ENCODE measurements around the gene PICK1.

Gene PICK1

DNA sequence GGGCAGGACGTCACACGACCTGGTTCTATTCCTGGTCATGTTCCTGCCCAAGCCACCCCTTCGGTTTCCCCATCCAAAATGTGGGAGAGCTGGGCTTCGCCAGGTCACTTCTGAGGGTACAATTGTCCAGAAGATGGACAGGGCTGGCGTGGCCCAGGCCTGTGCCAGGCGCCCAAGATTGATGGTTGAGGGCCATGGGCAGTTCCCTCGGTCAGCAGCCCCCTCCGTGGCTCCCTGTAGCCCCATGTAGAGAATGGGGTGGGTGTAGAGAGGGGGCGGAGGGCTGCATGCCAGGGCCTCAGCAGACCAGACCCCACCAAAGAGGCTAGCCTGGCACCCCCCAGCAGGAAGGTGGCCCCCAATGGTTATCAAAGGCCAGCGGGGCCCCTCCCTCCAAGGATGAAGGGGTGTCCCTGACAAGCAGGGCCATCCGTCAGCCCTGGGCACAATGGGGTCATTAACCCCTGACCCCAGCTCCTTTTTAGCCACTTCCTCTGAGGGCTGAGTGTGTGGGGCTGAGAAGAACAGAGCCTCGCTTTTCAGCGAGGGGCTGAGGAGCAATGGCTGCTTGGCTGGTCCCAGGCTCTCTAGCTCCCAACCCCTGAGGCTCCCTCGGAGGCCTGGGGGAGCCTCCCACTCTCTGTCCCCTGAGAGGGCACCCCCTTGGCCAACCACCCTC is 11.0 kb upstream of the PICK1 start:
- DNase-seq (ENCODE audit: low spot score) = no peak
- no peak for TF ChIP-seq CTCF (IDR thresholded peaks at IDR 0.05; ENCODE audit: extremely low read depth, missing control alignments)

GRCh38 chr22:38049812-38050619 is 7.2 kb upstream of the PICK1 start:
- no peak for DNase-seq (ENCODE audit: low spot score)
- no peak for TF ChIP-seq CTCF (IDR thresholded peaks at IDR 0.05; ENCODE audit: extremely low read depth, missing control alignments)

DNA sequence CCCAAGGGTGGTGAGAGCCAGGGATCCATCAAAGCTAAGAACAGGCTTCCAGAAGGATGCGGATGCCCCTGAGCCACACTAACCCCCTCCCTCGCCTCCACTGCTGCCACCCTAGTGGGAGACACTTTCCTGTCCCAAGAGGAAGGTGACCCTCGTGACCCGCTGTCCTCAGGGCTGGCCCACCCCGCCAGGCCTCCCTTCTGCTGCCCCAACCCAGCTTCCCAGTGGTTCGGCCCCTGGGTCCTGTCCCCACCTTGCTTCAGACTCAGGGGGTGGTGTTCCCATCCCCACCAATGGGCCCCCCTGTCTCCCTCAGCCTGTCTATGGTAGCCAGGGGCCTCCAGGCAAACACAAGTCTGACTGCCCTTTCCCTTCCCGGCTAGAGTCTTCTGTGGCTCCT is 6.5 kb upstream of the PICK1 start:
- no peak for DNase-seq (ENCODE audit: low spot score)
- TF ChIP-seq CTCF (IDR thresholded peaks at IDR 0.05; ENCODE audit: extremely low read depth, missing control alignments) = no peak

DNA sequence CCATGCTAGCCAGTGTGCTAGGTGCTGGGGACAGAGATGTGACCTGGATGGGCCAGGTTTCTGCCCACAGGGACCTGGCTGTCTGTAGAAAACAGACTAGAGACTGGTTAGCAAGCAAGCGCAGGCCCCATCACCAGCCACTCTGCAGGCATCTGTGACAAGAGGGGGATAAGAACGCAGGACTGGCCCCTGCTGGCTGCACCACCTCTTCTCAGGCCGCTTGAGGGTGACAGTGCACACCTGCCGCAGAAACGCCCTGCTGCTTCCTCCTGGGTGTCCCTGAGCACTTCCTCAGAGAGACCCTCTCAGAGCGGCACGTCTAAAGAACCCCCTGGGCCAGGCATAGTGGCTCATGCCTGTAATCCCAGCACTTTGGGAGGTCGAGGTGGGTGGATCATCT is 5.9 kb upstream of the PICK1 start:
- no peak for TF ChIP-seq CTCF (IDR thresholded peaks at IDR 0.05; ENCODE audit: extremely low read depth, missing control alignments)

DNA sequence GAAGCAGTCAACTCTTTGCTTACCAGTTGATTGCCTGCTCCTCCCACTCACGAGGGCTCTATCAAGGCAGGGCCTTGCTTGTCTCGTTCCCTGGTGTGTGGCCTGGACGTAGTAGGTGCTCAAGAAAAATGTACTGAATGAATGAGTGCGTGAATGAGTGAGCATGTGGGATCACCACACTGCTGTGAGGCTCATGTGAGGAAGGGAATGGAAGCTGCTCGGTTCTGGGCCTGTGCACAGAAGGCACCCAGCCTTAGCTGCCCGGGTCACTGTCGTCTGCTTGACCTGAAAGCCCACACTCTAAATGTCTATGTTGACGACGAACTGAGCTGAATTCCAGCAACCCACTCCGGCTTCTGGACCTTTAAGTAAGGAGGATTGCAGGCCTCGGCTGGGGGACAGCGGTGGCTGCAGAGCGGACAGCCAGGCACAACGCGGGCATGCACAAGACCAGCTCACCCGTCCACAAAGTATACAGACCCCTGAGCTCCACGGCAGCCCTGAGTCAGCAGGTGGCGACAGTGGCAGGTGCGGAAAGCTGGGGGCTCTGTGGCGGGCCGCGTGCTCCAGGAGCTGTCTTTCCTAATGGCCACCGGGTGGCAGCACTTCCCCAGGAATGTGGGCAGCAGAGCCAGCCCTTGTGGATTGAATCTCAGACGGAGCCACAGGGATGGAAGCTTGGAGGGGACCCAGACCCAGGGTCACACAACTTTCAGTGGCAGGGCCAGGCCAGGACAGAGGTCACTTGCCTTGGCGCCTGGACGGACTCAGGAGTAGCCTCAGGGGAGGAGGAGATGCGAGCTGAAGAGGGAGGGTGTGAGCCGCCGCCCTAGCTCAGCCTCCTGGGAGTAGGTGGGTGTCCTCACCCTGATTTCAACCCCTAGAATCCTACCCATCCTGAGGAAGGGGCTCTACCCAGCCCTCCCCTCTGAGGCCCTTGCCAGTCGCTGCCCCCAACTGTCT is 5.0 kb upstream of the PICK1 start:
- TF ChIP-seq CTCF (IDR thresholded peaks at IDR 0.05; ENCODE audit: extremely low read depth, missing control alignments) = peak; percentile 88
- peak; percentile 90 for DNase-seq (ENCODE audit: low spot score)

More for the DNA sequence above, 5.9 kb upstream of the PICK1 start:
- DNase-seq (ENCODE audit: low spot score) = no peak

GRCh38 chr22:38062791-38063190 is 5.6 kb downstream of the PICK1 start:
- DNase-seq (ENCODE audit: low spot score) = no peak
- no peak for TF ChIP-seq CTCF (IDR thresholded peaks at IDR 0.05; ENCODE audit: extremely low read depth, missing control alignments)

Measured in GM20000 (cell line).